ENCODE results near the gene GTF3C2. TPM values are rescaled to one million over a fixed set of nuclear protein-coding genes. Genes with fewer than 3 reads are reported as not detected.

Gene GTF3C2
- total RNA-seq, 2 donors from 2014 or later, result 48.4 to 60.0 TPM

GRCh38 chr2:27308359-27308881 lies 48.1 kb downstream of the GTF3C2 start, which contains the start of gene UCN:
Gene UCN (minus strand): TSS chr2:27308445. CDS start chr2:27307895, 550 bp downstream.
- intact Hi-C loops (cut with DNase I), result no loop called here
- no peak within 1 kb of the TSS for H3K27ac ChIP-seq
- H3K27me3 ChIP-seq, result peaks cover 37% of the 10 kb centered on the region
- H3K4me3 ChIP-seq, result no peak within 1 kb of the TSS
- no peaks in the 10 kb centered on the region for H3K9me3 ChIP-seq
- no peak for TF ChIP-seq CTCF (IDR thresholded peaks at IDR 0.05)
- H3K4me1 ChIP-seq, result peaks cover 7% of the 10 kb centered on the region
- H3K36me3 ChIP-seq, result no peaks in the 10 kb centered on the region
- peak; percentile 29 for DNase-seq
- no peak within 1 kb of the TSS for H3K9ac ChIP-seq (ENCODE audit: low read depth in 2 of 2, low read length in 2 of 2)

- Histone ChIP-seq H3K27me3 (peaks cover 37% of the 10 kb centered on the region), H3K9ac (ENCODE audit: low read depth in 2 of 2, low read length in 2 of 2) (no peak overlapping the region), H3K4me3 (no peak overlapping the region), H3K27ac (no peak overlapping the region), H3K4me1 (peaks cover 7% of the 10 kb centered on the region), H3K36me3 (no peaks in the 10 kb centered on the region), H3K9me3 (no peaks in the 10 kb centered on the region)
- no peak for TF ChIP-seq CTCF (IDR thresholded peaks at IDR 0.05)
- intact Hi-C loops (cut with DNase I), result no loop called here
- DNase-seq, result no peak
These were observed 48.8 kb downstream of the GTF3C2 start for GRCh38 chr2:27307545-27308358.

GRCh38 chr2:27307287-27307544 lies 49.3 kb downstream of the GTF3C2 start:
- no peak overlapping the region for H3K4me3 ChIP-seq
- intact Hi-C loops (cut with DNase I), result no loop called here

GRCh38 chr2:27306573-27307286 lies 49.8 kb downstream of the GTF3C2 start:
- intact Hi-C loops (cut with DNase I), result no loop called here
- Histone ChIP-seq H3K4me1 (peaks cover 7% of the 10 kb centered on the region), H3K27ac (no peak overlapping the region), H3K36me3 (no peaks in the 10 kb centered on the region), H3K9me3 (no peaks in the 10 kb centered on the region), H3K9ac (ENCODE audit: low read depth in 2 of 2, low read length in 2 of 2) (no peak overlapping the region), H3K27me3 (peaks cover 37% of the 10 kb centered on the region), H3K4me3 (no peak overlapping the region)
- DNase-seq, result no peak
- TF ChIP-seq CTCF (IDR thresholded peaks at IDR 0.05), result no peak

More at GRCh38 chr2:27307287-27307544, 49.3 kb downstream of the GTF3C2 start:
- Histone ChIP-seq H3K9me3 (no peaks in the 10 kb centered on the region), H3K36me3 (no peaks in the 10 kb centered on the region), H3K4me1 (peaks cover 7% of the 10 kb centered on the region), H3K27me3 (peaks cover 37% of the 10 kb centered on the region), H3K27ac (no peak overlapping the region), H3K9ac (ENCODE audit: low read depth in 2 of 2, low read length in 2 of 2) (no peak overlapping the region)
- no peak for TF ChIP-seq CTCF (IDR thresholded peaks at IDR 0.05)
- no peak for DNase-seq

- DNase-seq, result no peak
- peak overlapping the region in 1 of 2 donors; percentile 35 for H3K9ac ChIP-seq (ENCODE audit: low read depth in 2 of 2, low read length in 2 of 2)
- no peaks in the 10 kb centered on the region for H3K36me3 ChIP-seq
- no peak overlapping the region for H3K4me3 ChIP-seq
- peaks cover 37% of the 10 kb centered on the region for H3K27me3 ChIP-seq
- no peak for TF ChIP-seq CTCF (IDR thresholded peaks at IDR 0.05)
- intact Hi-C loops (cut with DNase I), result no loop called here
- H3K9me3 ChIP-seq, result no peaks in the 10 kb centered on the region
- H3K4me1 ChIP-seq, result peaks cover 7% of the 10 kb centered on the region
- no peak overlapping the region for H3K27ac ChIP-seq
These were observed 50.4 kb downstream of the GTF3C2 start for GRCh38 chr2:27306136-27306535.

Measured in colonic mucosa (tissue), 4 donors.